LoVo (cell line): ENCODE measurements around the gene CELF2.

Experiments used
- DNase-seq: peaks from one replicate; pipeline ENCODE4 v3.0.0-alpha.2; 2016; ENCODE audit warnings: low spot score

CELF2 gene

GRCh38 chr10:11252887-11253286, 235.2 kb downstream of the CELF2 start:
- no peak for DNase-seq

GRCh38 chr10:11253385-11254002, 235.8 kb downstream of the CELF2 start:
- DNase-seq: no peak

- DNase-seq: no peak
These were observed 237.5 kb downstream of the CELF2 start for GRCh38 chr10:11255156-11255555.

GRCh38 chr10:11255796-11256444, 238.2 kb downstream of the CELF2 start:
- DNase-seq: no peak

GRCh38 chr10:11256896-11257295, 239.2 kb downstream of the CELF2 start:
- DNase-seq: no peak

GRCh38 chr10:11257440-11258090, 239.9 kb downstream of the CELF2 start:
- DNase-seq: no peak

GRCh38 chr10:11260170-11260569, 242.5 kb downstream of the CELF2 start:
- DNase-seq: no peak

GRCh38 chr10:11261143-11261542, 243.5 kb downstream of the CELF2 start:
- no peak for DNase-seq

GRCh38 chr10:11261687-11262493, 244.2 kb downstream of the CELF2 start:
- no peak for DNase-seq

GRCh38 chr10:11262494-11263345, 245.0 kb downstream of the CELF2 start:
- no peak for DNase-seq

GRCh38 chr10:11263767-11264166, 246.1 kb downstream of the CELF2 start:
- DNase-seq: no peak

- DNase-seq: no peak
These were observed 246.8 kb downstream of the CELF2 start for GRCh38 chr10:11264296-11265048.

- no peak for DNase-seq
These were observed 247.8 kb downstream of the CELF2 start for GRCh38 chr10:11265484-11265883.

- DNase-seq: no peak
These were observed 248.8 kb downstream of the CELF2 start for GRCh38 chr10:11266426-11266825.

GRCh38 chr10:11270135-11270857, 252.6 kb downstream of the CELF2 start:
- no peak for DNase-seq

GRCh38 chr10:11270858-11271179, 253.1 kb downstream of the CELF2 start:
- no peak for DNase-seq

GRCh38 chr10:11272915-11273389, 255.3 kb downstream of the CELF2 start:
- DNase-seq: no peak

GRCh38 chr10:11274452-11274851, 256.8 kb downstream of the CELF2 start:
- no peak for DNase-seq

GRCh38 chr10:11275651-11276050, 258.0 kb downstream of the CELF2 start:
- no peak for DNase-seq

- no peak for DNase-seq
These were observed 258.8 kb downstream of the CELF2 start for GRCh38 chr10:11276449-11276990.
